Lung (tissue), 12 donors: Measurements from ENCODE around the gene LTB4R2. TPM values are rescaled to one million over a fixed set of nuclear protein-coding genes. Genes with fewer than 3 reads are reported as not detected.
A peak's percentile ranks its signal among the peaks of the same experiment; 100 is the strongest.
"Not testable (repeated sequence)": the region's sequence is repeated elsewhere in the genome, so short reads cannot be mapped to it uniquely, and the experiment has no call there.

Experiments used
- ATAC-seq: fragments of 200-7000 bp; cut with Tn5 transposase; one replicate; pipeline ENCODE4 v1.9.1; 2020; ENCODE audit warnings: moderate number of reproducible peaks; ENCODE audit not compliant: insufficient read depth, low FRiP score
- DNase-seq, 3 donors: peaks; one replicate each; pipeline ENCODE4 v3.0.0-alpha.2; 2013 to 2017
- H3K27ac ChIP-seq, 2 donors: one replicate each; pipeline ENCODE4 v1.5.1; 2013; ENCODE audit warnings: mild to moderate bottlenecking in 2 of 2, moderate library complexity in 2 of 2, control low read depth in 1 of 2, inconsistent platforms in 1 of 2, low read depth in 1 of 2, low read length in 1 of 2
- H3K27me3 ChIP-seq, 3 donors: one replicate each; pipeline ENCODE4 v1.5.1; 2013; ENCODE audit warnings: low read length in 2 of 3; ENCODE audit not compliant: control insufficient read depth in 3 of 3, insufficient read depth in 3 of 3
- H3K36me3 ChIP-seq, 4 donors: one replicate each; pipeline ENCODE4 v1.5.1; 2013; ENCODE audit warnings: low read length in 4 of 4, mild to moderate bottlenecking in 1 of 4, moderate library complexity in 1 of 4; ENCODE audit not compliant: control insufficient read depth in 4 of 4, insufficient read depth in 4 of 4
- H3K4me1 ChIP-seq, 5 donors: one replicate each; pipeline ENCODE4 v1.5.1; 2013; ENCODE audit warnings: low read length in 5 of 5, mild to moderate bottlenecking in 2 of 5, moderate library complexity in 1 of 5; ENCODE audit not compliant: control insufficient read depth in 5 of 5, insufficient read depth in 5 of 5
- H3K4me3 ChIP-seq: one replicate; pipeline ENCODE4 v1.5.1; 2013; ENCODE audit warnings: mild to moderate bottlenecking, control low read depth, moderate library complexity
- H3K9ac ChIP-seq, 2 donors: one replicate each; pipeline ENCODE4 v1.5.1; 2013; ENCODE audit warnings: low read length in 2 of 2, control low read depth in 1 of 2; ENCODE audit not compliant: insufficient read depth in 1 of 2
- H3K9me3 ChIP-seq, 4 donors: one replicate each; pipeline ENCODE4 v1.5.1; 2013; ENCODE audit warnings: low read length in 3 of 4, mild to moderate bottlenecking in 1 of 4, moderate library complexity in 1 of 4; ENCODE audit not compliant: control insufficient read depth in 4 of 4, insufficient read depth in 3 of 4
- CTCF ChIP-seq: IDR thresholded peaks from 2 replicates; pipeline ENCODE4 v1.5.1; 2012; ENCODE audit warnings: mild to moderate bottlenecking; ENCODE audit errors: control extremely low read depth, extremely low read depth
- WGBS, 2 donors: extraction: QIAGEN DNeasy Blood & Tissue Kit; methylation state at CpG; one replicate each; pipeline ENCODE4 v1.1.7; 2013; 5-methylcytosine and 5-hydroxymethylcytosine counted together
- polyA plus RNA-seq, 2 donors: library from polyadenylated mRNA; stranded (reverse); fragments of 200-250 nt; gene quantifications; one replicate each; pipeline ENCODE4 v1.2.1, GENCODE V29; 2013
- total RNA-seq, 2 donors: library from RNA; depleted of rRNA in 1 of 2; stranded (reverse); fragments of >200 nt in 1 of 2; gene quantifications; one replicate each; pipeline ENCODE4 v1.2.1, GENCODE V29; 2014 to 2021
- donor health status: control.
- donor health status: control.
- donor health status: Bipolar disorder and iron deficiency.
- donor health status: healthy.
- donor health status: DM: yes; HTN: yes; CAD: no.

The LTB4R2 gene
- total and polyA plus RNA-seq, 4 donors, result 1.8 to 14.0 (median 5.7) TPM

GRCh38 chr14:24349742-24350141 is 39.8 kb downstream of the LTB4R2 start:
- ATAC-seq (no peak), DNase-seq (no peak)
- no peak overlapping the region for H3K9ac ChIP-seq
- no peaks in the 10 kb centered on the region for H3K9me3 ChIP-seq
- WGBS, 2 donors, result 79 to 85% methylated on average over 5 of the region's 5 CpGs
- peaks cover 0 to 8% (median 0%) of the 10 kb centered on the region in 5 donors for H3K4me1 ChIP-seq
- no peaks in the 10 kb centered on the region for H3K36me3 ChIP-seq
- H3K4me3 ChIP-seq, result no peak overlapping the region
- no peak overlapping the region for H3K27ac ChIP-seq
- peaks cover 0 to 8% (median 5%) of the 10 kb centered on the region in 3 donors for H3K27me3 ChIP-seq
- TF ChIP-seq CTCF, result no peak

GRCh38 chr14:24351517-24351916 is 41.6 kb downstream of the LTB4R2 start:
- 14 to 22% methylated on average over 4 of the region's 4 CpGs for WGBS, 2 donors
- Histone ChIP-seq H3K9me3 (no peaks in the 10 kb centered on the region), H3K27ac (no peak overlapping the region), H3K36me3 (no peaks in the 10 kb centered on the region), H3K9ac (no peak overlapping the region), H3K4me3 (no peak overlapping the region), H3K27me3 (peaks cover 0 to 5% (median 3%) of the 10 kb centered on the region in 3 donors), H3K4me1 (peaks cover 0 to 8% (median 0%) of the 10 kb centered on the region in 5 donors)
- TF ChIP-seq CTCF, result no peak
- ATAC-seq (no peak), DNase-seq (peak in 2 of 3 donors; percentile 59 to 69)

- ATAC-seq (no peak), DNase-seq (no peak)
- no peaks in the 10 kb centered on the region for H3K9me3 ChIP-seq
- peaks cover 0 to 8% (median 0%) of the 10 kb centered on the region in 5 donors for H3K4me1 ChIP-seq
- TF ChIP-seq CTCF, result no peak
- no peaks in the 10 kb centered on the region for H3K36me3 ChIP-seq
- no peak overlapping the region for H3K4me3 ChIP-seq
- peaks cover 0 to 3% (median 1%) of the 10 kb centered on the region in 3 donors for H3K27me3 ChIP-seq
- no peak overlapping the region for H3K9ac ChIP-seq
- no peak overlapping the region for H3K27ac ChIP-seq
- WGBS, 2 donors, result 52 to 89% methylated on average over 4 to 5 of the region's 5 CpGs
Measured at GRCh38 chr14:24353559-24354481, 43.9 kb downstream of the LTB4R2 start.

- not testable (repeated sequence) for H3K27me3 ChIP-seq, DNase-seq, H3K27ac ChIP-seq, H3K4me1 ChIP-seq, H3K9ac ChIP-seq, ATAC-seq, H3K4me3 ChIP-seq, H3K36me3 ChIP-seq, H3K9me3 ChIP-seq
- 84 to 85% methylated on average over 3 of the region's 3 CpGs for WGBS, 2 donors
Measured at GRCh38 chr14:24354482-24354825, 44.5 kb downstream of the LTB4R2 start.
